Activated naive CD4-positive, alpha-beta T cell treated with anti-CD3 and anti-CD28 coated beads, Interleukin-2, amount 50 U/mL, for 72 hours (primary cell): ENCODE results near the gene FAM131A. TPM values are rescaled to one million over a fixed set of nuclear protein-coding genes. Genes with fewer than 3 reads are reported as not detected.

ENCODE experiments used
- ATAC-seq, 2 donors: fragments of 150-1000 bp; cut with Tn5 transposase; 2 replicates each; pipeline ENCODE4 v1.10.0; 2021; ENCODE audit warnings: mild to moderate bottlenecking in 2 of 2, moderate library complexity in 2 of 2
- DNase-seq, 2 donors: peaks; one replicate each; pipeline ENCODE4 v3.0.0; 2021 to 2022; ENCODE audit warnings: low spot score in 2 of 2
- H3K27ac Mint-ChIP-seq, 2 donors: one replicate each; pipeline ENCODE4 v1.8.0; 2022; ENCODE audit warnings: mild to moderate bottlenecking in 2 of 2, mixed read lengths in 2 of 2
- H3K36me3 Mint-ChIP-seq, 2 donors: one replicate each; pipeline ENCODE4 v1.8.0; 2022; ENCODE audit warnings: mixed read lengths in 2 of 2
- H3K9me3 Mint-ChIP-seq, 2 donors: one replicate each; pipeline ENCODE4 v1.8.0; 2022; ENCODE audit warnings: mixed read lengths in 2 of 2
- total RNA-seq, 2 donors: library from RNA; stranded (reverse); gene quantifications; one replicate each; pipeline ENCODE4 v1.2.3, GENCODE V29; 2022

FAM131A gene
- total RNA-seq, 2 donors from 2014 or later = 4.1 to 6.8 TPM

DNA sequence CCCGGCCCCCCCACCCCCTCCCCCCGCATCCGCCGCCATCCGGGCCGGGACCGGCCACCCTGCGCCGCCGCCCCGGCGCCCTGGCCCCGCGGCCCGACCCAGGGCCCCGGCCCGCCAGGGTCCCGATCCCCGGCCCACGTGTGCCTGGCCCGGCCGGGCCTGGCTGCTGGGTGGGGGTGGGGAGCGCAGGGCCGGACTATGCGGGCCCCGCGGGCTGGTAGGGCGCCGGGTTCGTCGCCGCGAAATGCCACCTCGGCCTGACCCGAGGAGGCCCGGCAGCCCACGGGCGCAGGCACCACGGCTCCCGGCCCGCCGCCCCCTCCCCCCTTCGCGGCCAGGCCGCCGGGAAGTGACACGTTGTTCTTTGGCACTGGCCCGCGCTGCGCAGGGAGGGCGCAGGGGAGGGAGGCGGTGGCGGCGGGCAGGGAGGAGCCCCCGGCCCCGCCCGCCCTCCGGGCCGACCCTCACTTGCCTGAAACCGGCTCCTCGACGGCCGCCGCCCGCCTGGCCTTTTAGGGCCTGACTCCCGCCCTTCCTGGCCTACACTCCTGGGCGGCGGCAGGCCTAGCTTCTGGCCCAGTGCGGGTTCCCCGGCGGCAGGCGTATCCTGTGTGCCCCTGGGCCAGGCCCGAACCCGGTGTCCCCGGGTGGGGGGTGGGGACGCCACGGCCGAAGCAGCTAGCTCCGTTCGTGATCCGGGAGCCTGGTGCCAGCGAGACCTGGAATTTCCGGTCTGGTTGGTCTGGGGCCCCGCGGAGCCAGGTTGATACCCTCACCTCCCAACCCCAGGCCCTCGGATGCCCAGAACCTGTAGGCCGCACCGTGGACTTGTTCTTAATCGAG lies 22.5 kb upstream of the FAM131A start:
- peak in 1 of 2 donors; percentile 54 for DNase-seq
- no peaks in the 10 kb centered on the region for H3K9me3 Mint-ChIP-seq
- ATAC-seq = peak; percentile 51 to 53
- peak overlapping the region; percentile 82 to 90 for H3K27ac Mint-ChIP-seq
- peaks cover 22 to 29% of the 10 kb centered on the region in 2 donors for H3K36me3 Mint-ChIP-seq

DNA sequence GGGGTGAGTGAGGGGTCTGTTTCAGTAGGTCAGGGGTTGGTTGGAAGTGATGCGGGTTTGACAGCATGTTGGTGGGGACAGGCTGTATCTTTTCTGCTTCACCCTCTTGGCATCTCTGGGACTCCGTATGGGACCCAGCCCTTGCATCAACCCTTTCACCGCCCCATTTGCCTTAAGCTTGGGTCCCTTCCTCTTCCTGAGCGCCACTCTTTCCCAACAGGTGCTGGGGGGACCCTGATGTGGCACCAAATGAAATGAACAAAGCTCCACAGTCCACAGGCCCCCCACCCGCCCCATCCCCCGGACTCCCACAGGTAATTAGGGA lies 21.9 kb upstream of the FAM131A start:
- H3K36me3 Mint-ChIP-seq = peaks cover 20 to 29% of the 10 kb centered on the region in 2 donors
- ATAC-seq (no peak), DNase-seq (no peak)
- peak overlapping the region; percentile 77 to 90 for H3K27ac Mint-ChIP-seq
- no peaks in the 10 kb centered on the region for H3K9me3 Mint-ChIP-seq

DNA sequence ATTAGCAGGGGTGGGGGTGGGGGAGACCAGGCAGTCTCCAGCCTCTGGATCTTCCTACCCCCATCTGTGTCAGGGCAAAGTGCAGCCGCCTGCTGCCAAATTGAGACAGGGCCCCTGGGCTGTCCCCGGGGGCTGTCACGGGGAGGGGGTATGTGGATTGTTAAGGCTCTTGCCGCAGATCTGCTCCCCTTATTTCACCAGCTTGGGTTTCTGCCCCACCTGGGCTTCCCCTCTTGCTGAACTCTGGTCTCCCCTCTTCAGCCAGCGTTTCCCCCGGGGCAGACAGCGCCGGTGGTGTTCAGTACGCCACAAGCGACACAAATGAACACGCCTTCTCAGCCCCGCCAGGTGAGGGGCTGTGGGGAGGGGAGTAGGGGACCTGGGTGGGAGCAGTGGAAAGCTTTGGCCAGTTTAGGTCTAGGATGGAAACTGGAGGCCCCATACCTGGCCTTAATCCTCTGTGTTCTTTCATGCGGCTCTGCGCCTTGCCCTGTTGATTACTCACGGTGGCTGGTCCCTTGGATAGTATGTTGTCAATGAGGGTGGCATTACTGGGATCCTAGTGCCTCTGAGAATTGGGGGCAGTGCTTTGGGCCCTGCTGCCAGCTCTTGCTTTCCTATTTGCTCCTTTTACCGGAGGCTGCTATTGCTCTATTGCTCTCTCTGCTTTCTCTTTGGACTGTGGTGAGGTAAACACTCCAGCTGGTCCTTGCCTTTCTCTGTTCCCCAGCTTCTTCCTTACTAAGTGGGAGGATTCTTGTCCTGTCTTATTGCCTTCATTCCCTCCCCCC lies 21.3 kb upstream of the FAM131A start:
- peak overlapping the region; percentile 77 to 95 for H3K27ac Mint-ChIP-seq

DNA sequence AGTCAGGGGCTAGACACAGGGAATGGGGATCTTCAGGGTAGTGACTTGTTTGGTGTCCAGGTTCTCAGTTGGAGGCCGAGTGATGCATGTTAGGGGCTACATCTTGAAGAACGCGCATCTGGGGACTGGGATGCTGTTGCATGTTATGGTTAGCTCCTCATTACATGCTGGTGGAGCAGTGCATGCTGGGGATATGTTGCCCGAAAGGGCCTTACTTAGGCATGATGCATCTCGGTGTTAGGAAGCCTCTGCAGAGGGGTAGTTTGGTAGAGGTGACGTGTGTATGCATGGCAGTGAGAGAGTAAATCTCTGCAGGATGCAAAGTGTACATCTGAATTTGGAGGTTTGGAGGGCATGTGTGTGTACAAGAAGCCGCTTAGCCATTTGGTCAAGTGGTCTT lies 20.6 kb upstream of the FAM131A start:
- ATAC-seq (no peak), DNase-seq (no peak)
- Mint-ChIP-seq H3K36me3 (peaks cover 32 to 41% of the 10 kb centered on the region in 2 donors), H3K9me3 (no peaks in the 10 kb centered on the region), H3K27ac (peak overlapping the region; percentile 77 to 95)

More for the DNA sequence above, 21.3 kb upstream of the FAM131A start:
- Mint-ChIP-seq H3K9me3 (no peaks in the 10 kb centered on the region), H3K36me3 (peaks cover 25 to 34% of the 10 kb centered on the region in 2 donors)
- no peak for ATAC-seq
- DNase-seq = no peak

DNA sequence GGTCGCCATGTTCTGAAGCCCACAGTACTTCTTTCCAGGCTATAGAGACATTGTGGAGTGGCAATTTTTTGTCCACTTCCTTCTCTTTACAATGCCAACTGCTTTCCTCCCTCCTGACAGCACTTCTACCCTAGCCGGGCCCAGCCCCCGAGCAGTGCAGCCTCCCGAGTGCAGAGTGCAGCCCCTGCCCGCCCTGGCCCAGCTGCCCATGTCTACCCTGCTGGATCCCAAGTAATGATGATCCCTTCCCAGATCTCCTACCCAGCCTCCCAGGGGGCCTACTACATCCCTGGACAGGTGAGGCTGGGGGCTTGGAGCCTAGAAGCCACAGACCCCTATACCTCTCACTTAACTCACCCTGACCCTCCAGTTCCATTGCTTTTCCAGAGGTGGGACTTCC lies 20.2 kb upstream of the FAM131A start:
- Mint-ChIP-seq H3K36me3 (peaks cover 32 to 42% of the 10 kb centered on the region in 2 donors), H3K27ac (peak overlapping the region; percentile 15 to 95)
- ATAC-seq = no peak

DNA sequence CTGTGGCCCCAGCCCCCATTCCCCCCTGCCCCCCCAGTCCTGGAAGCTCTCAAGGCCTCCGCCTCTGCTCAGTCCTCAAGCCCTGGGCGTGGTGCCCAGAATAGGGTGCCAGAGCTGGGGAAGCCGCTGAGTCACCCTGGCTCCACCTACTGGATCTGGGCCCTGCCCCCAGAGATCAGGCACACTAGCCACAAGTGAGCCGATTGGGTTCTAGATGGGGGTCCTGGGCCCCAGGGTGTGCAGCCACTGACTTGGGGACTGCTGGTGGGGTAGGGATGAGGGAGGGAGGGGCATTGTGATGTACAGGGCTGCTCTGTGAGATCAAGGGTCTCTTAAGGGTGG lies 17.3 kb upstream of the FAM131A start:
- DNase-seq = peak in 1 of 2 donors; percentile 39
- H3K27ac Mint-ChIP-seq = peak overlapping the region; percentile 19 to 57
- no peaks in the 10 kb centered on the region for H3K9me3 Mint-ChIP-seq
- ATAC-seq = peak; percentile 48 to 59
- H3K36me3 Mint-ChIP-seq = peaks cover 46 to 68% of the 10 kb centered on the region in 2 donors

More for the DNA sequence above, 20.2 kb upstream of the FAM131A start:
- no peak for DNase-seq
- H3K9me3 Mint-ChIP-seq = no peaks in the 10 kb centered on the region

DNA sequence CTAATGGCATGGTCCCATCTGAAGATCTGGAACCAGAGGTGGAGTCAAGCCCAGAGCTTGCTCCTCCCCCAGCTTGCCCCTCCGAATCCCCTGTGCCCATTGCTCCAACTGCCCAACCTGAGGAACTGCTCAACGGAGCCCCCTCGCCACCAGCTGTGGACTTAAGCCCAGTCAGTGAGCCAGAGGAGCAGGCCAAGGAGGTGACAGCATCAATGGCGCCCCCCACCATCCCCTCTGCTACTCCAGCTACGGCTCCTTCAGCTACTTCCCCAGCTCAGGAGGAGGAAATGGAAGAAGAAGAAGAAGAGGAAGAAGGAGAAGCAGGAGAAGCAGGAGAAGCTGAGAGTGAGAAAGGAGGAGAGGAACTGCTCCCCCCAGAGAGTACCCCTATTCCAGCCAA lies 15.7 kb upstream of the FAM131A start:
- DNase-seq = no peak
- Mint-ChIP-seq H3K9me3 (no peaks in the 10 kb centered on the region), H3K36me3 (peaks cover 48 to 71% of the 10 kb centered on the region in 2 donors), H3K27ac (peak overlapping the region in 1 of 2 donors; percentile 96)
- no peak for ATAC-seq

DNA sequence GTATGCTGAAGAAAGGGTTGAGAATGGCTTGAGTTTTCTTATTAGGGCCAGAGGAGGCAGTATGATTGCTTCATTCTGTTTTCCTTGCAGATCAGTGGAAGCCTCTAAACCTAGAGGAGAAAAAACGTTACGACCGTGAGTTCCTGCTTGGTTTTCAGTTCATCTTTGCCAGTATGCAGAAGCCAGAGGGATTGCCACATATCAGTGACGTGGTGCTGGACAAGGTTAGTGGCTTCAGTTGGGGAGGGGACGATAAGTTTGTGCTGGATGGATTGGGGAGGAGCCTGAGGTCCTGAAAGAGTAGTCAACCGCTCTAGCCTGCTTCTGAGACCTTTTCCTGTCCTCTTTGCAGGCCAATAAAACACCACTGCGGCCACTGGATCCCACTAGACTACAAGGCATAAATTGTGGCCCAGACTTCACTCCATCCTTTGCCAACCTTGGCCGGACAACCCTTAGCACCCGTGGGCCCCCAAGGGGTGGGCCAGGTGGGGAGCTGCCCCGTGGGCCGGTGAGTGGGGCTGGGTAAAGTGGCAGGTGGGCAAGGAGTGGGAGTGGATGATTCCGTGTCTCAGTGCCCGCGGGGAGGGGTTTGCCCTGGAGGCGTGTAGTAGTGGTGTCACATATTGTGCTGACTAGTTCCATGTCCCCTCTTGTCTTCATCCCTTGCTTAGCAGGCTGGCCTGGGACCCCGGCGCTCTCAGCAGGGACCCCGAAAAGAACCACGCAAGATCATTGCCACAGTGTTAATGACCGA lies 14.5 kb upstream of the FAM131A start:
- DNase-seq (no peak), ATAC-seq (no peak)
- Mint-ChIP-seq H3K9me3 (no peaks in the 10 kb centered on the region), H3K27ac (peak overlapping the region in 1 of 2 donors; percentile 84), H3K36me3 (peaks cover 48 to 70% of the 10 kb centered on the region in 2 donors)

DNA sequence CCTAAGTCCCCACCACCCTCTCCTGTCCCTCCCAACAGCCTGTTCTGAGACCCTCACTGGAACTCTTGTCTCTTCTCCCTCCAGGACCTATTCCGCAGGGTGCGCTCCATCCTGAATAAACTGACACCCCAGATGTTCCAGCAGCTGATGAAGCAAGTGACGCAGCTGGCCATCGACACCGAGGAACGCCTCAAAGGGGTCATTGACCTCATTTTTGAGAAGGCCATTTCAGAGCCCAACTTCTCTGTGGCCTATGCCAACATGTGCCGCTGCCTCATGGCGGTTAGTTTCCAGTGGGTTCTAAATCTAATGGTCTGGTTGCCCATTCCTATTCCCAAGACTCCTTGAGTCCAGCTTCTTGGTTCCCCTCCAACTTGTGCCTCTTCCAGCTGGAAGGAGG lies 13.7 kb upstream of the FAM131A start:
- ATAC-seq (no peak), DNase-seq (no peak)
- Mint-ChIP-seq H3K36me3 (peaks cover 50 to 72% of the 10 kb centered on the region in 2 donors), H3K27ac (no peak overlapping the region), H3K9me3 (no peaks in the 10 kb centered on the region)

DNA sequence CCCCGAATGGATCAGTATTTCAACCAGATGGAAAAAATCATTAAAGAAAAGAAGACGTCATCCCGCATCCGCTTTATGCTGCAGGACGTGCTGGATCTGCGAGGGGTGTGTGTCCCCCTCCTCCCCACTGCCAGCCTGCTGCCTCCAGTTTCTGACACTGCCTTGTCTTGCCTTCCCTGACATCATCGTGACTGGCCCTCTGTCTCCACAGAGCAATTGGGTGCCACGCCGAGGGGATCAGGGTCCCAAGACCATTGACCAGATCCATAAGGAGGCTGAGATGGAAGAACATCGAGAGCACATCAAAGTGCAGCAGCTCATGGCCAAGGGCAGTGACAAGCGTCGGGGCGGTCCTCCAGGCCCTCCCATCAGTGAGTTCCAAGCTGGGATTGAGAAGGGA lies 12.1 kb upstream of the FAM131A start:
- peak overlapping the region; percentile 34 to 96 for H3K27ac Mint-ChIP-seq
- H3K36me3 Mint-ChIP-seq = peaks cover 61 to 79% of the 10 kb centered on the region in 2 donors
- peak in 1 of 2 donors; percentile 5 for ATAC-seq
- DNase-seq = no peak
- H3K9me3 Mint-ChIP-seq = no peaks in the 10 kb centered on the region

DNA sequence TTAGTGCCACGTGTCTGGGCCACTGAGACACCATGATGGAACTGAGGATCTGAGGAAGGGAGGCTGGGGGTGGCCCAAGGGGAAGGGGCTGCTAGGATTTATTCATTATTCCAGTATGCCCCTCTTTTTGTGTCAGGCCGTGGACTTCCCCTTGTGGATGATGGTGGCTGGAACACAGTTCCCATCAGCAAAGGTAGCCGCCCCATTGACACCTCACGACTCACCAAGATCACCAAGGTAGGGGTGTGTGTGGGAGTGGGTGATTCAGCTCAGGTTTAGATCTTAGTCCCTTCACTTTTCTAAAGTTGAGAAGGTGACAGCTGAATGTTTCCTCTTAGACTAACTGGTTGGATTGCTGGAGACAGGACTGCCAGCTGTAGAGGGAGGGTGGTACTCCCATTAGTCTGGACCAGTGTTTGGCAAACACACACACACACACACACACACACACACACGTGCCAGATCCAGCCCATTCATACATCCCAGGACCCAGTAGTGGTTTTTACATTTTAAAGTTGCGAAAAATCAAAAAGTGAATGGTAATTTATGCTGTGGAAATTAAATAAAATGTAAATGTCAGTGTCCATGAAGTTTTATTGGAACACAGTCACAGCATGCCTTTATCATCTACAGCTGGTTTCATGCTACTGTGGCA lies 11.6 kb upstream of the FAM131A start:
- Mint-ChIP-seq H3K9me3 (no peaks in the 10 kb centered on the region), H3K36me3 (peaks cover 58 to 77% of the 10 kb centered on the region in 2 donors), H3K27ac (peak overlapping the region in 1 of 2 donors; percentile 96)
- ATAC-seq (peak; percentile 78 to 86), DNase-seq (no peak)

DNA sequence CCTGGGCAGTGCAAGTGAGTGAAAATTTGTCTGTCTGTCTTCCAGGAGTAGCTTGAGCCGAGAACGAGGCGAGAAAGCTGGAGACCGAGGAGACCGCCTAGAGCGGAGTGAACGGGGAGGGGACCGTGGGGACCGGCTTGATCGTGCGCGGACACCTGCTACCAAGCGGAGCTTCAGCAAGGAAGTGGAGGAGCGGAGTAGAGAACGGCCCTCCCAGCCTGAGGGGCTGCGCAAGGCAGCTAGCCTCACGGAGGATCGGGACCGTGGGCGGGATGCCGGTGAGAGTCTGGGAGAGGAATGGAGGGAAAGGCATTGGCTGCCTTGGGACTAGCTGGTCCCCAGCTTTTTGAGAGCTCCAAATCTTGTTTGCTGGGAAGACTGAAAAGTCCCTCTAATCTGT lies 10.2 kb upstream of the FAM131A start:
- ATAC-seq (no peak), DNase-seq (no peak)
- Mint-ChIP-seq H3K36me3 (peaks cover 48 to 72% of the 10 kb centered on the region in 2 donors), H3K9me3 (no peaks in the 10 kb centered on the region), H3K27ac (peak overlapping the region; percentile 18 to 94)

DNA sequence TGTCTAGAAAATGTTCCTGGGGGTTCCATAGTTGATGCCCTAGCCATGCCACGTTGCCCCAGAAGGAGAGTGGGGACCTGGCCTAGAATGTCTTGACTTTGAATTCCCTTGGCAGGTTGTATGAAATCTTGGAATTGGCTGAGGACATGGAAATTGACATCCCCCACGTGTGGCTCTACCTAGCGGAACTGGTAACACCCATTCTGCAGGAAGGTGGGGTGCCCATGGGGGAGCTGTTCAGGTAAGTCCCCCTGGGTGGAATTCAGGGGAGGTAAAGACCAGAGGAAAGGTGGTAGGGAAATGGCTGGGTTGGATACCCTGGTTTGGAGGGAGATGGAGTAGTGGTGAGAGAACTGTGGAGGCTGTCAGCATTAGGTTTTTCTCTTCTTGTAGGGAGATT lies 8.9 kb upstream of the FAM131A start:
- peak overlapping the region; percentile 50 to 93 for H3K27ac Mint-ChIP-seq
- H3K36me3 Mint-ChIP-seq = peaks cover 47 to 58% of the 10 kb centered on the region in 2 donors
- ATAC-seq (no peak), DNase-seq (no peak)
- H3K9me3 Mint-ChIP-seq = no peaks in the 10 kb centered on the region

DNA sequence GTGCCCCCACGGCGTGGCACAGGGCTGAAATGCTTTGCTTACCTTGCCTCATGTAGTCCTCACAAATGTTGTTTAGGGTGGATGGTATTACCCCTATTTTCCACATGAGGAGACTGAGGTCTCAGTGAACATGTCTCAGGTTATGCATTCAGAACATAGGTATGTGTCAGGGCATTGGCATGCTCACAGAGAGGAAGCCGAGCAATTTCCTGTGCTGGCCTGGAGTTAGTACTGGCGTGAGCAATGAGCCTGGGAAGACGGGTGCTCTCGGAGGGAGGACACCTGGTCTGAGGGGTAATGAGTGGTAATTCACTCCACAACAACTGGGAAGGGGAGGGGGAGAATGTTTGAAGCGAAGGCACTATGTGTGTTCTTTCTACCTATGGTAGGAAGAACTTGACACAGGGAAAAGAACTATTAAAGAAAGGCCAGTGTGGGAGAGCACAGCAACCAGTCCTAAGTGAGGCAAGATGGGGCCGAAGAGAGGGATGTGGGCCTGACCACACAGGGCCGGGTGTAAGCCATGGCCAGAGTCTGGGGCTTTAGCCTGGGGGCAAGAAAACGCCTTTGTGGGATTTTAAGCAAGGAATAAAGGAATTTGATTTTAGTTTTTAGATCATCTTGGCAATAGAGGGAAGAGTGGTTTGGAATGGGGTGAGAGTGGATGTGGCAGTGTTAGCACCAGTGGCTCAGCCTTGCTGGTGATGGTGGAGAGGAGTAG lies 4.9 kb upstream of the FAM131A start:
- peak overlapping the region; percentile 85 to 95 for H3K27ac Mint-ChIP-seq
- H3K36me3 Mint-ChIP-seq = peaks cover 15 to 24% of the 10 kb centered on the region in 2 donors
- H3K9me3 Mint-ChIP-seq = no peaks in the 10 kb centered on the region
- ATAC-seq (no peak), DNase-seq (no peak)

DNA sequence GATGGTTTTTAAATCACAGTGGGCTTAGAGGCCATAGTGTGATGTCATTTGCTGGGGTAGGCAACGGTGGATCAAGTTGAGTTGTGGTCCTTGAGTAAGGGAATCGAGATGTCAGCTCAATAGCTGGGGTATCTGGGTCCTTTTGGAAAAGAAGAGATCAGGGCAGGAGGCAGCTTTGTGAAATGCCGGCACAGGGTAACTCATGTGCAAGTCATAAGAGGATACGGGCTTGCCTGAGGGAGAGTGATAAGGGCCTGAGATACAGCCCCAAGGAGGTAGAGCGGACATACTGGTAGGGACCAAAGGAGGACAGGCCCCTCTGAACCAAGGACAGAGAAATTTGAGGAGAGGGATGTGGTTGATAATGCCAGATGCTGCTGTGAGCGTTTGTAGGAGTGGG lies 4.2 kb upstream of the FAM131A start:
- Mint-ChIP-seq H3K27ac (peak overlapping the region; percentile 85 to 95), H3K36me3 (peaks cover 15 to 22% of the 10 kb centered on the region in 2 donors), H3K9me3 (no peaks in the 10 kb centered on the region)
- DNase-seq (no peak), ATAC-seq (no peak)

DNA sequence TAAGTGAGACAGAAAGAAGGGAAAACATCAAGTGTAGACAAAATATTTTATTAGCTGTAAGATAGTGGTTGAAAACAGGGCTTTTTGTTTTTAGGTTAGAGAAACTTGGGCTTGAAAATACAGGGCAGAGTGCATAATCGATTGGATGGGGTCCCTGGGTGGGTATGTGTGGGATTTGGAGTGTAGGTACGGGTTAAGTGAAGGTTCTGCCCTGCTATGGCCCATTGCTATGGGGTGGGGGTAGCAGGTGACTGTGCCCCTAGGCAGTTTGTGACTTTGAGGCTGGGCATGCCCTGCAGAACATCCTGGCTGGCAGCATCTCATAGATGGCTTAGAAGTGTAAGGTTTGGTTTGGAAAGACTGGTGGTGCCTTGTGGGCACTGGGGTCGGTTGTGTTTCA lies 3.7 kb upstream of the FAM131A start:
- ATAC-seq = no peak
- Mint-ChIP-seq H3K36me3 (peaks cover 11 to 17% of the 10 kb centered on the region in 2 donors), H3K9me3 (no peaks in the 10 kb centered on the region), H3K27ac (peak overlapping the region; percentile 85 to 95)
- DNase-seq = no peak
